Ramos (cell line): ENCODE measurements around the gene CXCL9.
"Not testable (repeated sequence)": the region's sequence is repeated elsewhere in the genome, so short reads cannot be mapped to it uniquely, and the experiment has no call there.

ENCODE experiments used
- in situ Hi-C: fragments of 300-500 bp; cut with MboI; formaldehyde crosslinking; loops from one replicate; pipeline ENCODE4 v1.14.3; 2022; ENCODE audit warnings: low sequenced_read_pairs; ENCODE audit not compliant: unreplicated experiment

CXCL9 gene

DNA sequence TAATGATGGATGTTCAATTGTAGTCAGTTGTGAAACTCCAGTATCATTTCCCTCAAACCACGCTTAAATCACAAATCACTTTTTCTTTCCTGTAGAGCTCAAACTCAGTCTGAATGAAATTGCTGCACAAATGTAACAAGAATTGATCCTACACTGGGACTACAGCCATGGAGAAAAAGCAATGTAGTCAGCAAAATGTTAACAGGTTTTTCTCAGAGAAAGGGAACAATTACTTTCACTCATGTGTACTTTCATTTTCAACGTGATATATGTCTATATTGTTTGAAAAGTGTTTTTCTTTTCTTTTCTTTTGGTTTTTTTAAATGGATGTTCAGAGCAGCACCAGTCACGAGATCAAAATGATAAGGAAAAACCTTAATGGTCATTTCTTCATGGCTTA, 39.2 kb downstream of the CXCL9 start:
- in situ Hi-C loops, result no loop called here

DNA sequence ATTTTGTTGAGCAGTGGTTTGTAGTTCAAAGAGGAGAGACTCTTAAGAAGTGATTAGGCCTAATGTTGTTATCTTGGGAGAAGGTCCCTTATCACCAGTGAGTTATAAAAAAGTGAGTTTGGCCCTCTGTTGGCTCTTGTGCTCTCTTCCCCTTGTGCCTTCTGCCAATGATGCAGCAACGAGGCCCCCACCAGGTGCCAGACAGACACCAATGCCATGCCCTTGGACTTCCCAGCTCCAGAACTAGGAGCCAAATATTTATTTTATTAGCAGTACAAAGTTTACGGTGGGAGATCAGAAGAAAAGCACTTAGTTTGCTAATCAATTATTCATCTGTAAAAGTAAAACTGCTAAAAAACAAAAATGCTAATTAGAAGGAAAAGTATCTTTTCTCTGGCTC, 43.8 kb downstream of the CXCL9 start:
- in situ Hi-C loops, result no loop called here

DNA sequence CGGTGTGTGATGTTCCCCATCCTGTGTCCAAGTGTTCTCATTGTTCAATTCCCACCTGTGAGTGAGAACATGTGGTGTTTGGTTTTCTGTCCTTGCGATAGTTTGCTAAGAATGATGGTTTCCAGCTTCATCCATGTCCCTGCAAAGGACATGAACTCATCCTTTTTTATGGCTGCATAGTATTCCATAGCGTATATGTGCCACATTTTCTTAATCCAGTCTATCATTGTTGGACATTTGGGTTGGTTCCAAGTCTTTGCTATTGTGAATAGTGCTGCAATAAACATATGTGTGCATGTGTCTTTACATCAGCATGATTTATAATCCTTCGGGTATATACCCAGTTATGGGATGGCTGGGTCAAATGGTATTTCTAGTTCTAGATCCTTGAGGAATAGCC, 45.2 kb downstream of the CXCL9 start:
- in situ Hi-C loops, result not testable (repeated sequence)

DNA sequence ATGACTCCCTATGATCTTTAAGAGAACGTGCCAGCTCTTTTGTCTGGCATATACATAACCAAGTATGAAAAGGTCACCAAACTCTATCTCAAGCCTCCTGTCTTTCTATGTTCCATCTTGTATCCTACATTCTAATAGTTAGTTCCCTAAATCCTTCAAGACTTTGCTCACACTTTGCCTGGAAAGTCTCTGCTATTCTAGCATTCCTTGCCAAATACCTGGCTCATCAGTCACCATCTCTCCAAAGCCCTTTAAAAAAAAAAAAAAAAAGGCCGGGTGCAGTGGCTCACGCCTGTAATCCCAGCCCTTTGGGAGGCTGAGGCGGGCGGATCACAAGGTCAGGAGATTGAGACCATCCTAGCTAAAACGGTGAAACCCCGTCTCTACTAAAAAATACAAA, 48.8 kb downstream of the CXCL9 start:
- in situ Hi-C loops, result not testable (repeated sequence)

DNA sequence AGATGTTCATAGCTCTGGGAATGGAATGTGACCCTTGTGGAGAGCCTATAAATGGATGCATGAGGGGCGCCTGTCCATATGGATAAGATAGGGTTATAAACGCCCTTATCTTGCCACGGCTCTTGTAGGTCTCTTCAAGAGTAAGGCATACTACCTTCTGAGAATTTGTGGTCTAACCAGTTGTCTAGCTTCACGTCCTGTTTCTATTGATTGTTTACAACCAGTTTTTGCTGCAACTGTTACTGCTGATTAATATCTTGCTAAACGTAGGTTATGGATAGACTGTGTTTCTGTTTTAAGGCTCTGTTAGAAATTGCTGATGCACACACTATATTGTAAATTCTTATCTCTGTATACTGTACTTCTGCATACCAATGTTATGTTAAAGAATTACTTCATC, 52.5 kb downstream of the CXCL9 start:
- in situ Hi-C loops, result not testable (repeated sequence)

DNA sequence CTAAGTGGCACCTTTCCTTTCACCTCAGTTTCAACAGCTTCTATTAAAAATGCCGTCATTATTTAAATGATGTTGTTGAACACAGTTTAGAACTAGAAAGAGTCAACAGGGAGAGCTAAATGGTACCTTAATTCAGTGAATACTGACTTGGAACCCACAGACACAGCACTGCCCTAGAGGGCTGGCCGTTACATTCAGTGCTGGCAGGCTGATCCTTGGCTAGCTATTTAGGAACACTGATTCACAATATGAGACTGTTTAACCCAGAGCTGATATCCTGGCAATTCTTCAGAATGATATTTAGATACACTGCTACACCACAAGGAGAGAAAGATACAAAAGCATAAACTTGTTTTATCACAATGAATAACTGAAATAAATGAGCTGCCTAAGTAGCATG, 53.8 kb downstream of the CXCL9 start:
- in situ Hi-C loops, result no loop called here
